Measurements from ENCODE around the gene GDPD5.

GRCh38 chr11:75440960-75441803 is 84.6 kb downstream of the GDPD5 start:
- no peak for TF ChIP-seq POLR2A (IDR thresholded peaks at IDR 0.05; ENCODE audit: low read depth)
- TF ChIP-seq, protein P1, sequence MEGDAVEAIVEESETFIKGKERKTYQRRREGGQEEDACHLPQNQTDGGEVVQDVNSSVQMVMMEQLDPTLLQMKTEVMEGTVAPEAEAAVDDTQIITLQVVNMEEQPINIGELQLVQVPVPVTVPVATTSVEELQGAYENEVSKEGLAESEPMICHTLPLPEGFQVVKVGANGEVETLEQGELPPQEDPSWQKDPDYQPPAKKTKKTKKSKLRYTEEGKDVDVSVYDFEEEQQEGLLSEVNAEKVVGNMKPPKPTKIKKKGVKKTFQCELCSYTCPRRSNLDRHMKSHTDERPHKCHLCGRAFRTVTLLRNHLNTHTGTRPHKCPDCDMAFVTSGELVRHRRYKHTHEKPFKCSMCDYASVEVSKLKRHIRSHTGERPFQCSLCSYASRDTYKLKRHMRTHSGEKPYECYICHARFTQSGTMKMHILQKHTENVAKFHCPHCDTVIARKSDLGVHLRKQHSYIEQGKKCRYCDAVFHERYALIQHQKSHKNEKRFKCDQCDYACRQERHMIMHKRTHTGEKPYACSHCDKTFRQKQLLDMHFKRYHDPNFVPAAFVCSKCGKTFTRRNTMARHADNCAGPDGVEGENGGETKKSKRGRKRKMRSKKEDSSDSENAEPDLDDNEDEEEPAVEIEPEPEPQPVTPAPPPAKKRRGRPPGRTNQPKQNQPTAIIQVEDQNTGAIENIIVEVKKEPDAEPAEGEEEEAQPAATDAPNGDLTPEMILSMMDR (IDR thresholded peaks at IDR 0.05), result no peak
- no peak for TF ChIP-seq POLR2AphosphoS5 (IDR thresholded peaks at IDR 0.05)
